GM18861 (cell line): ENCODE measurements around the gene FERMT2.

Experiments
- ATAC-seq: cut with Tn5 transposase; IDR thresholded peaks from one replicate; pipeline ENCODE4 v1.9.1; 2021; ENCODE audit not compliant: unreplicated experiment

The FERMT2 gene

DNA sequence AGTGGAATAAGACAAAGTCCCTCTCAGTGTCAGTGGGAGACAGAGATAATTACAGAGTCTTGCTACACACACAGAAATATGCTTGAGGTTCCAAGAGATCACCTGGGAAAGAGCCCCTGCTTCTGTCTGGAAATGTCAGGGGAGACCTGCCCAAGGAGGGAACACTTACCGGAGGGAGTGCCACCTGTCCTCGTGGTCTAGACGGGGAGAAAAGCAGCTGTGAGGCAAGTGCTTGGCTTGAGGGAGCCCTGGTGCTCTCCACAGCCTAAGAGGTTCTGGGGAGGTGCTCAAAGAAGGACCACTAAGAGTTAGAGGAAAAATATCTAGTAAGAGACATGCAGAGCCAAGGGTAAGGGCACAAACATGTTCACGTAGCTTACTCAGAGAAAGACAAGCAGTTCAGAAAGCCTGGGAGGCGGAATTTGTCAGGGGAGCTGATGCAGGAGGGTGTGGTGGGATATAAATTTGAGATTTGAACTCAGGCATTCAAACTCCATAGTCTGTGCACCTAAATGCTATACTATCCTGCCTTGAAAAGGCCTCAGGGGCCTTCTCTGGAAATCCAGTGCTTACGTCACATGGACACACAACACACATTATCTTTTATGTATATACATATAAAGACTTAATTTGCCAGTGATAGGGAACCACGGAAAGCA is 121.2 kb downstream of the FERMT2 start:
- ATAC-seq: no peak

DNA sequence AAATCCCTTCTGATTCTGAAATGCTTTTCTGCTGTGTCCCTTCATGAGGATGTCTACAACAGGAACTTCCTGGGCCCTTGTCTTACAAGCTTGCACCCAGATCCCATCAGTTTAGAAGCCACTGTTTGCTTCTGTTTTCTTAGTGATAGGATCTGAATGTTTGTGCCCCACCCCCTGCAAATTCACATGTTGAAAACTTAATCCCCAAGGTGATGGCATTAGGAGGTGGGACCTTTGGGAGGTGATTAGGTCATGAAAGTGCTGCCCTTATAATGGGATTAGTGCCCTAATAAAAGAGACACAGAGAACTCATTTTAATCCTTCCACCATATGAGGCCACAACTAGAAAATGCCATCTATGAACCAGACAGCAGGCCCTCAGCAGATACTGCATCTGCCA is 123.4 kb downstream of the FERMT2 start:
- no peak for ATAC-seq

DNA sequence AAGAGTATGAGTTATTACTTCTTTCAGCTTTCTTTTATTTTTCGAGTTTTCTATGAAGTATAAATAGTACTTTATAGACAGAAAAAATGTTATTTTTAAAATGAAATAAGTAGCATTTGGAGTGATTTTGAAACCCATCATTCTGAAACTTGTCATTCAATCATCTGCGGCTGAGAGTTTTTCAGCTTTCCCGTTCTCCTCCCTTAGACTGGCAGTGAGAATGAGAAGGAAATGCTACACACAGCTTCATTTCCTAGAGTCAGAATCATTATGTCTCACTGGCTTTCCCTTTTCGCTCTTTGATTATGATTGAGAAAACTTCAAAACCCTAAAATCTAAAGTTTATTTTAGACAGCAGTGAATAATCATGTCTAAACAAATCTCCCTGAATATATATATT is 125.8 kb downstream of the FERMT2 start:
- ATAC-seq: no peak

DNA sequence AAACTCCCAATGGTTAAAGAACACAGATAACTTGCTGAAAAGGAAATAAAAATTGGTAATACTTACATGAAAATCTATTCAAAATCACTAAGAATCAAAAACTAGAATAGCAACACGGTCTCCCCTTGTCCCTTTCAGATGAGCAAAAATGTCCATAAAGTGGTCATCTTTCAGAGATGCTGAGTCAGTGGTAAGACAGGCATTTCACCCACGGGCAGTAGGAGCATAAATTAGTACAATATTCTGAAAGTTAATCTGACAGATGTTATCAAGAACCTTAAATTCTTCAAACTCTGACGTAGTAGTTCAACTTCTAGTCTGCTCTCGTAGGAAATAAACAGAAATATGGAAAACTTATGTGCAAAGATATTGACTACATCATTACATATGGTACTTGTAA is 126.4 kb downstream of the FERMT2 start:
- no peak for ATAC-seq

DNA sequence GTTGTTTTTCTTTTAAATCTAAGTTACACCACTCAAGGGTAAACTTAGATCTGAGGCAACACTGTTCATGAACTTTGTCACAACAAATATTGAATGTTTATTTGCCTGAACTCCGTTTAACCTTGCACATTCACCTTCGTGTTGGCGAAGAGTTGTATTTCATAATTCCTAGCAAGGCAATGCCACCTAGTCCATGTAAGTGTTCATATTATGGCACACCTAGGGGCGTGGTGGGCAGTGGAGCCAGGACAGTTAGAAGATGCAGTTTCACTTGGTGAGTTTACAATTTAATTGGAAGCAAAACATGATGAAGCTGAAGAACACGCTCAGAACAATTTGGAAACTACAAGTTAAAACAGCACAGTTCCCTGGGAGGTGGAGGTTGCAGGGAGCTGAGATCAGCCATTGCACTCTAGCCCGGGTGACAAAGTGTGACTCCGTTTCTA is 129.0 kb downstream of the FERMT2 start:
- no peak for ATAC-seq

DNA sequence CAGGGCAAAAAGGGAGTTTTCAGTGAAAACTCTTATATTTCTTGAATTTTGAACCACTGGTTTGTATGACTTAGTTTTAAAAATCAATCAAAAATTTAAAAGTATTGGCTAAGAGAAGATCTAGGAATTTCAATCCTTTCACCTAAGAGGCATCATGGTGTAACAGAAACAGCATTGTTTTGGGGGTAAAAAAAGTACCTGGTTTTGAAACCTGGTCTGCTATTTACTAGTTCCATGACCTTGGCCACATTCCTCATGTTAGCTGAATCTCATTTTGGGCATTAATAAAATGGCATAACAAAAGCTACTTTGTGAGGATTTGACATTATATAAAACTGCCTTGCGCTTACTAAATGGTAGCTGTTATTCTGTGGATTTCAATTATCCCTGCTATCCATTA is 142.7 kb downstream of the FERMT2 start:
- no peak for ATAC-seq
